GM12892 (cell line): ENCODE results near the gene JAKMIP3.

Source experiments
- POLR2A ChIP-seq: IDR thresholded peaks from 2 replicates; pipeline ENCODE4 v1.6.1; 2011; ENCODE audit warnings: low read depth, low read length, control low read depth
- POLR2AphosphoS5 ChIP-seq: IDR thresholded peaks from 2 replicates; pipeline ENCODE4 v1.6.1; 2011; ENCODE audit warnings: low read depth, low read length, control low read depth
- TAF1 ChIP-seq: IDR thresholded peaks from 2 replicates; pipeline ENCODE4 v1.6.1; 2011; ENCODE audit warnings: low read depth, mild to moderate bottlenecking, control low read depth, low read length, borderline replicate concordance

DNA sequence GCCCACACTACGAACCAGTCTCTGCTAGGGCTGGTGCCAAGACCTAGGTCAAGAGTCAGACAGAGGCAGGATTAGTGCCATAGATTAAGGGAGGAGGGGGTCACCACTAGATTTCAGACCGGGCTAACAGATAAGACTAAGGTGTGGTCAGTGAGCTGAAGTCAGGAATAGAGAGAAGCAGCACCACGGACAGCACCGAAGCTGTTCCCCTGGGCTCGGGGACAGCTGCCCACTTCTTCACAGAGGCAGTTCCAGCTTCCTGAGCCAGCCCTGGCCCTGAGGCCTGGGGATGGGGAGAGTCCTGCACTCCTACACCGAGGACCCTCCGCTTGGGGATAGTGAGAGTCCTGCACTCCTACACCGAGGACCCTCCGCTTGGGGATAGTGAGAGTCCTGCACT lies 11.2 kb upstream of the JAKMIP3 start:
- TF ChIP-seq TAF1 (no peak), POLR2A (no peak), POLR2AphosphoS5 (no peak)
